K562 (cell line): ENCODE measurements around the gene DOK4. TPM values are rescaled to one million over a fixed set of nuclear protein-coding genes. Genes with fewer than 3 reads are reported as not detected.

Experiments
- ATAC-seq: fragments of 200-7000 bp; cut with Tn5 transposase; 3 replicates; pipeline ENCODE4 v1.9.1; 2020; ENCODE audit warnings: moderate library complexity
- BruUV-seq: library from RNA; stranded (reverse); fragments of 400-500 nt; replicated peaks from 2 replicates; lab custom pipeline; 2021; lab: Mats Ljungman, UMichigan
- CTCF ChIA-PET: fragments of 300-600 bp; formaldehyde crosslinking; extraction: SDS; loops from one replicate; lab custom pipeline; 2021; ENCODE audit warnings: low intra/inter-chr PET ratio; lab: Yijun Ruan, JAX
- POLR2A ChIA-PET: fragments of 300-600, 350-650 bp; sonication (Branson Sonifier 250); formaldehyde crosslinking; extraction: SDS; loops from one replicate; lab custom pipeline; 2021; ENCODE audit warnings: antibody characterized with exemption, inconsistent platforms; lab: Yijun Ruan, JAX
- DNase-seq, 4 experiments: peaks; one replicate each; pipeline versions ENCODE4 v3.0.0 to v3.0.0-alpha.2; 2011 to 2018; ENCODE audit warnings: low spot score in 3 of 4, mixed read lengths in 3 of 4; ENCODE audit errors: extremely low read depth in 1 of 4
- FAIRE-seq: peaks from 2 replicates; lab custom pipeline; 2011; peaks lifted over from hg19 to GRCh38; lab: Jason Lieb, UNC
- H2AFZ ChIP-seq: 2 replicates; pipeline ENCODE4 v1.6.0; 2011; ENCODE audit warnings: low read depth, low read length, control low read depth, inconsistent platforms
- H3K27ac ChIP-seq: fragments of 200-600 bp; 3 replicates; pipeline ENCODE4 v1.8.0; 2011; ENCODE audit warnings: low read depth, mild to moderate bottlenecking, control low read depth, inconsistent platforms, low read length, moderate library complexity, mixed read lengths; ENCODE audit errors: extremely low read depth
- H3K27me3 ChIP-seq, 2 experiments: fragments of 300-600 bp in 1 of 2; 2 replicates in 1 of 2; 3 replicates in 1 of 2; pipeline versions ENCODE4 v1.6.0 to v1.8.0; 2011; ENCODE audit warnings: inconsistent platforms in 2 of 2, low read length in 2 of 2, mild to moderate bottlenecking in 1 of 2, mixed read lengths in 1 of 2, moderate library complexity in 1 of 2; ENCODE audit not compliant: control insufficient read depth in 2 of 2, insufficient read depth in 2 of 2
- H3K36me3 ChIP-seq: fragments of 300-600 bp; 3 replicates; pipeline ENCODE4 v1.8.0; 2011; ENCODE audit warnings: mild to moderate bottlenecking, low read length, inconsistent platforms; ENCODE audit not compliant: control insufficient read depth, insufficient read depth
- H3K4me1 ChIP-seq, 2 experiments: fragments of 200-600 bp in 1 of 2; replicated peaks in 1 of 2; 2 replicates in 1 of 2; 3 replicates in 1 of 2; pipeline versions ENCODE4 v1.5.1 to v1.8.0; 2011; ENCODE audit warnings: inconsistent platforms in 2 of 2, low read length in 2 of 2, mild to moderate bottlenecking in 1 of 2, mixed read lengths in 1 of 2, moderate library complexity in 1 of 2; ENCODE audit not compliant: control insufficient read depth in 2 of 2, insufficient read depth in 2 of 2
- H3K4me2 ChIP-seq: 2 replicates; pipeline ENCODE4 v1.6.1; 2011; ENCODE audit warnings: low read length, control low read depth, inconsistent platforms, mixed read lengths; ENCODE audit not compliant: insufficient read depth
- H3K4me3 ChIP-seq: fragments of 200-600 bp; sonication (generic), shearing (Covaris generic); 2 replicates; pipeline ENCODE4 v1.5.1; 2016; ENCODE audit warnings: control low read depth, inconsistent platforms
- H3K79me2 ChIP-seq: fragments of 200-600 bp; 3 replicates; pipeline ENCODE4 v1.8.0; 2011; ENCODE audit warnings: low read length, inconsistent platforms; ENCODE audit not compliant: control insufficient read depth, insufficient read depth
- H3K9ac ChIP-seq, 2 experiments: 2 replicates each; pipeline versions ENCODE4 v1.6.0 to v1.6.1; 2011; ENCODE audit warnings: low read depth in 2 of 2, low read length in 2 of 2, control low read depth in 1 of 2, inconsistent platforms in 1 of 2, mild to moderate bottlenecking in 1 of 2, mixed read lengths in 1 of 2; ENCODE audit not compliant: insufficient read depth in 1 of 2
- H3K9me1 ChIP-seq: one replicate; pipeline ENCODE4 v1.6.0; 2011; ENCODE audit warnings: inconsistent platforms, mild to moderate bottlenecking, low read length, moderate library complexity; ENCODE audit not compliant: control insufficient read depth, insufficient read depth
- H3K9me3 ChIP-seq: replicated peaks from 2 replicates; pipeline ENCODE4 v1.5.1; 2011; ENCODE audit warnings: low read depth, low read length, inconsistent platforms; ENCODE audit not compliant: control insufficient read depth, insufficient read depth
- H4K20me1 ChIP-seq: replicated peaks from 2 replicates; pipeline ENCODE4 v1.6.1; 2011; ENCODE audit warnings: low read length, inconsistent platforms, mixed read lengths; ENCODE audit not compliant: control insufficient read depth, insufficient read depth
- BCLAF1 ChIP-seq, 2 experiments: fragments of 450-650 bp in 1 of 2; IDR thresholded peaks; 2 replicates each; pipeline ENCODE4 v1.6.1; 2011 to 2017; ENCODE audit warnings: low read depth in 2 of 2, antibody characterized with exemption in 1 of 2, borderline replicate concordance in 1 of 2, low read length in 1 of 2, mild to moderate bottlenecking in 1 of 2, mixed read lengths in 1 of 2; ENCODE audit not compliant: control insufficient read depth in 1 of 2
- BRCA1 ChIP-seq, 2 experiments: fragments of 450-650 bp in 1 of 2; sonication (generic) in 1 of 2; formaldehyde crosslinking in 1 of 2; IDR thresholded peaks; 2 replicates each; pipeline versions ENCODE4 v1.5.0 to v1.6.1; 2017 to 2020; ENCODE audit warnings: mild to moderate bottlenecking in 1 of 2, missing genetic modification reagents in 1 of 2
- NFIC ChIP-seq: fragments of 450-650 bp; IDR thresholded peaks from 2 replicates; pipeline ENCODE4 v1.6.1; 2017; ENCODE audit warnings: mild to moderate bottlenecking, inconsistent platforms
- NONO ChIP-seq, 2 experiments: fragments of 200-400 bp in 1 of 2; fragments of 450-650 bp in 1 of 2; formaldehyde crosslinking in 1 of 2; IDR thresholded peaks; 2 replicates each; pipeline ENCODE4 v1.6.1; 2017; ENCODE audit warnings: low read depth in 2 of 2, mild to moderate bottlenecking in 2 of 2, moderate library complexity in 2 of 2, low read length in 1 of 2
- PKNOX1 ChIP-seq: fragments of 450-650 bp; IDR thresholded peaks from 2 replicates; pipeline ENCODE4 v1.6.1; 2016
- SLC30A9 ChIP-seq: fragments of 250-450 bp; sonication (Bioruptor Pico); IDR thresholded peaks from 2 replicates; pipeline ENCODE4 v1.8.0; 2022; ENCODE audit warnings: mild to moderate bottlenecking, moderate library complexity
- WGBS: fragments of 100-300 bp; shearing (Covaris generic); methylation state at CpG from one replicate; pipeline ENCODE4 v1.1.6; 2016; ENCODE audit warnings: low coverage, mixed read lengths; ENCODE audit not compliant: insufficient coverage; ENCODE audit errors: missing lambda C conversion rate; 5-methylcytosine and 5-hydroxymethylcytosine counted together
- in situ Hi-C: fragments of 300-500 bp; cut with MboI; formaldehyde crosslinking; loops from 4 replicates; pipeline ENCODE4 v1.15.0; 2018; ENCODE audit warnings: inconsistent platforms, mixed read lengths
- intact Hi-C: fragments of 100-400 bp; cut with micrococcal nuclease; formaldehyde crosslinking; loops from 2 replicates; pipeline ENCODE4 v1.14.2; 2022
- polyA plus RNA-seq, 8 experiments: library from polyadenylated mRNA; depleted of rRNA in 4 of 8; stranded (reverse) in 5 of 8; unstranded in 3 of 8; fragments of >200 nt; fragmentation: Nextera tagmentation in 2 of 8; fragmentation: Illumina TruSeq in 1 of 8; extraction: Ambion mirVana in 2 of 8; extraction: Trizol in 1 of 8; gene quantifications; 2 replicates each; pipeline versions ENCODE4 v1.2.1 to v1.2.3, GENCODE V29; 2011 to 2014; ENCODE audit warnings: inconsistent platforms in 1 of 8, missing spikeins in 1 of 8
- total RNA-seq, 7 experiments: library from RNA; depleted of rRNA in 6 of 7; stranded (reverse); fragments of >200 nt in 6 of 7; fragmentation: Illumina TruSeq in 2 of 7; extraction: Trizol in 2 of 7; gene quantifications; 2 replicates each; pipeline versions ENCODE4 v1.2.1 to v1.2.3, GENCODE V29; 2011 to 2021; ENCODE audit warnings: low replicate concordance in 1 of 7
- TF ChIP-seq, protein P1 (sequence below): fragments of 250-450 bp; sonication (Bioruptor Pico); IDR thresholded peaks from 2 replicates; pipeline ENCODE4 v1.4.0; 2020

DOK4 gene
- total and polyA plus RNA-seq, 9 of the 15 experiments (the other 6 are each of a cell fraction or from before 2014, with no cell fraction given): 0.10 to 14.4 (median 8.3) TPM

GRCh38 chr16:57462209-57462977 is 23.9 kb downstream of the DOK4 start, which contains the start of gene POLR2C (continued):
- TF ChIP-seq BRCA1 (IDR thresholded peaks at IDR 0.05) (no peak), BRCA1 (CRISPR knock-in tag; IDR thresholded peaks at IDR 0.05) (no peak), PKNOX1 (peak; percentile 46; the same call in 1 of the 2 replicates), SLC30A9 (CRISPR knock-in tag) (no peak)

GRCh38 chr16:57452021-57452420 is 34.3 kb downstream of the DOK4 start:
- Histone ChIP-seq H3K9me3 (no peaks in the 10 kb centered on the region), H3K4me2 (no peak overlapping the region), H3K79me2 (peaks cover 29% of the 10 kb centered on the region), H3K36me3 (peaks cover 69% of the 10 kb centered on the region), H4K20me1 (no peaks in the 10 kb centered on the region), H3K9me1 (no peaks in the 10 kb centered on the region), H3K9ac (no peak overlapping the region), H2AFZ (no peak overlapping the region), H3K4me1 (peaks cover 8 to 12% of the 10 kb centered on the region in 2 experiments; a peak in 3 of 5 replicates), H3K4me3 (no peak overlapping the region), H3K27me3 (no peaks in the 10 kb centered on the region), H3K27ac (no peak overlapping the region)
- in situ Hi-C loops: no loop called here
- DNase-seq: no peak
- intact Hi-C loops: no loop called here
- BruUV-seq: no TSS peak
- no peak for FAIRE-seq
- no peak for ATAC-seq
- ChIA-PET CTCF (no interaction called here), POLR2A (no interaction called here)
- 97% methylated on average over 7 of the region's 10 CpGs for WGBS
- TF ChIP-seq NFIC: no peak
- no peak for TF ChIP-seq NONO (IDR thresholded peaks at IDR 0.05; ENCODE audit: low read depth in 2 of 2, low read length in 1 of 2)
- no peak for TF ChIP-seq BCLAF1 (IDR thresholded peaks at IDR 0.05; ENCODE audit: borderline replicate concordance in 1 of 2, control insufficient read depth in 1 of 2, low read depth in 2 of 2, low read length in 1 of 2)
- TF ChIP-seq, protein P1, sequence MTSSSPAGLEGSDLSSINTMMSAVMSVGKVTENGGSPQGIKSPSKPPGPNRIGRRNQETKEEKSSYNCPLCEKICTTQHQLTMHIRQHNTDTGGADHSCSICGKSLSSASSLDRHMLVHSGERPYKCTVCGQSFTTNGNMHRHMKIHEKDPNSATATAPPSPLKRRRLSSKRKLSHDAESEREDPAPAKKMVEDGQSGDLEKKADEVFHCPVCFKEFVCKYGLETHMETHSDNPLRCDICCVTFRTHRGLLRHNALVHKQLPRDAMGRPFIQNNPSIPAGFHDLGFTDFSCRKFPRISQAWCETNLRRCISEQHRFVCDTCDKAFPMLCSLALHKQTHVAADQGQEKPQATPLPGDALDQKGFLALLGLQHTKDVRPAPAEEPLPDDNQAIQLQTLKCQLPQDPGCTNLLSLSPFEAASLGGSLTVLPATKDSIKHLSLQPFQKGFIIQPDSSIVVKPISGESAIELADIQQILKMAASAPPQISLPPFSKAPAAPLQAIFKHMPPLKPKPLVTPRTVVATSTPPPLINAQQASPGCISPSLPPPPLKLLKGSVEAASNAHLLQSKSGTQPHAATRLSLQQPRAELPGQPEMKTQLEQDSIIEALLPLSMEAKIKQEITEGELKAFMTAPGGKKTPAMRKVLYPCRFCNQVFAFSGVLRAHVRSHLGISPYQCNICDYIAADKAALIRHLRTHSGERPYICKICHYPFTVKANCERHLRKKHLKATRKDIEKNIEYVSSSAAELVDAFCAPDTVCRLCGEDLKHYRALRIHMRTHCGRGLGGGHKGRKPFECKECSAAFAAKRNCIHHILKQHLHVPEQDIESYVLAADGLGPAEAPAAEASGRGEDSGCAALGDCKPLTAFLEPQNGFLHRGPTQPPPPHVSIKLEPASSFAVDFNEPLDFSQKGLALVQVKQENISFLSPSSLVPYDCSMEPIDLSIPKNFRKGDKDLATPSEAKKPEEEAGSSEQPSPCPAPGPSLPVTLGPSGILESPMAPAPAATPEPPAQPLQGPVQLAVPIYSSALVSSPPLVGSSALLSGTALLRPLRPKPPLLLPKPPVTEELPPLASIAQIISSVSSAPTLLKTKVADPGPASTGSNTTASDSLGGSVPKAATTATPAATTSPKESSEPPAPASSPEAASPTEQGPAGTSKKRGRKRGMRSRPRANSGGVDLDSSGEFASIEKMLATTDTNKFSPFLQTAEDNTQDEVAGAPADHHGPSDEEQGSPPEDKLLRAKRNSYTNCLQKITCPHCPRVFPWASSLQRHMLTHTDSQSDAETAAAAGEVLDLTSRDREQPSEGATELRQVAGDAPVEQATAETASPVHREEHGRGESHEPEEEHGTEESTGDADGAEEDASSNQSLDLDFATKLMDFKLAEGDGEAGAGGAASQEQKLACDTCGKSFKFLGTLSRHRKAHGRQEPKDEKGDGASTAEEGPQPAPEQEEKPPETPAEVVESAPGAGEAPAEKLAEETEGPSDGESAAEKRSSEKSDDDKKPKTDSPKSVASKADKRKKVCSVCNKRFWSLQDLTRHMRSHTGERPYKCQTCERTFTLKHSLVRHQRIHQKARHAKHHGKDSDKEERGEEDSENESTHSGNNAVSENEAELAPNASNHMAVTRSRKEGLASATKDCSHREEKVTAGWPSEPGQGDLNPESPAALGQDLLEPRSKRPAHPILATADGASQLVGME: no peak
